HG03135 (cell line): ENCODE results near the gene RANGRF.

Experiments
- ATAC-seq: cut with Tn5 transposase; IDR thresholded peaks from one replicate; pipeline ENCODE4 v1.9.1; 2021; ENCODE audit warnings: mild to moderate bottlenecking, moderate library complexity; ENCODE audit not compliant: unreplicated experiment

RANGRF gene

GRCh38 chr17:8273884-8274444 lies 14.5 kb upstream of the RANGRF start:
- no peak for ATAC-seq

- ATAC-seq, result no peak
Measured at GRCh38 chr17:8274816-8275215, 13.7 kb upstream of the RANGRF start.

- no peak for ATAC-seq
Measured at GRCh38 chr17:8275421-8276290, 12.8 kb upstream of the RANGRF start.

GRCh38 chr17:8277317-8277716 lies 11.2 kb upstream of the RANGRF start:
- ATAC-seq, result no peak

GRCh38 chr17:8282345-8282744 lies 6.1 kb upstream of the RANGRF start:
- no peak for ATAC-seq

GRCh38 chr17:8283356-8283755 lies 5.1 kb upstream of the RANGRF start:
- ATAC-seq, result no peak

- no peak for ATAC-seq
Measured at GRCh38 chr17:8284126-8284525, 4.3 kb upstream of the RANGRF start.

- no peak for ATAC-seq
Measured at GRCh38 chr17:8285270-8286181, 2.9 kb upstream of the RANGRF start.

GRCh38 chr17:8287651-8288335 lies 677 bp upstream of the RANGRF start:
- no peak for ATAC-seq

GRCh38 chr17:8289103-8289397 lies 580 bp downstream of the RANGRF start:
- ATAC-seq, result no peak

DNA sequence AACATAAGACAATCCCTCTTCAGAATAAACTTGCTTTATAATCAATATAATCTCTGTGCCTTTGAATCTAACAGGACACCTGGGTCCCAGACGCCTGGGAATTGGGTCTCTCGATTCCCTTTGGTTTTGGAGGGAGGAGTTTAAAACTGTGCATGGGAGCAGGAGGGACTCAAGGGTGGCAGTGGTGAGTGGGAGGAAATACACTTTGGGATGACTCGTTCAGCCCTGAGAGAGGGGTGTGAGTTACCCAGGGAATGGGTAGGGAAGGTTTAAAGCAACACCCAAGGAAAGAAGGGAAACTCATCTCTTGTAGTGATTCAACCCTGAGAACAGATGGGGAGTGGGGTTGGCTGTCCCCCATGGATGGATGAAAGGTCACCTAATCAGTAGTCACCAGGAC lies 1.6 kb downstream of the RANGRF start:
- no peak for ATAC-seq

- ATAC-seq, result no peak
Measured at GRCh38 chr17:8292639-8293395, 4.3 kb downstream of the RANGRF start.

- no peak for ATAC-seq
Measured at GRCh38 chr17:8294361-8294760, 5.9 kb downstream of the RANGRF start.

DNA sequence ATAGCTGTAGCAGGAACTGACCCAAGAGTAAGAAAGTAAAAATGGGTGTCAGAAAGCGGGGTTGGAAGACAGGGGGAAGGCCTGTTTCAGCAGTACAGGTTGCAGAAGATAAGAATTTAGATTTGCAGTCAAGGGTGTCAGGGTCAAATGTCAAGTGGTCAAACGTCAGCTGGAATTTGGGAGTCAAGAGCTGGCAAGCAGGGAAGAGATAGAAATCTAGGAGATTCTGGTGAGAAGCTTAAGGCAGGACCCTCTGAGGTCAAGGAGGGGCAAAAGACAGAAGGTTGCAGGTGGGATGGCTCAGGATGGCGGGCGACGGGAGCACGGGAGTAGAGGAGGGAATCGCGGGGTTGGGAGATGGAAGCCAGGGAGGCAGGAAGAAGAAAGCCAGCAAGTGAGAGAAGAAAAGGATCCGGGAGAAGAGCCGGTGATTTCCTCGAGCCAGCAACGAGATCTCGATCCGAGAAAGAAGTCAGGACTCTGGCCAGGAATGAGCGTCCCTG lies 6.4 kb downstream of the RANGRF start:
- no peak for ATAC-seq

GRCh38 chr17:8300226-8300625 lies 11.8 kb downstream of the RANGRF start:
- no peak for ATAC-seq

GRCh38 chr17:8300627-8301242 lies 12.3 kb downstream of the RANGRF start:
- ATAC-seq, result no peak

DNA sequence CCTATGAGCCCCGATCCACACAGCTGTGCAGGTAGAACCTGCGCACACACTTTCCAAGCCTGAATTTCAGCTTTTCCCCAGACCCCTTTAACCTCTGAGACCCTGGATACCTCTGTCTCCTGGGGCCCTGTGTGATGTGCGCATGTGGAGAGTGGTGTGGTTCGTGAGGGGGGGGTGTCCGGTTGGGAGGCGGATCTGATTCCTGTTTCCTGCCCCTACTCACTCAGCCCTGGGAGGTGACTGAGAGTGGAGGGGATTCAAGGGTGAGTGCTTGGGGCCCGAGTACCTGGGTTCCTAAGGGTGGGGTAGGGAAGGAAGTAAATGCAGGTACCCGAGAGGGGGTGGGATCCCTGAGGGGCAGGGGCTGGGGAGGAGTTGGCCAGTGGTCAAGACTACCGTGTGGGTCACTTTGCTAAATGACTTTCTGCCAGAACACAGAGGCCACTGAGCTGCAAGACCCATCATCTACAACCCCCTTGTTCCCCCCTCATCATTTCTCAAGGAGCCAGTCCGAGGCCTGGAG lies 22.2 kb downstream of the RANGRF start:
- ATAC-seq, result no peak

DNA sequence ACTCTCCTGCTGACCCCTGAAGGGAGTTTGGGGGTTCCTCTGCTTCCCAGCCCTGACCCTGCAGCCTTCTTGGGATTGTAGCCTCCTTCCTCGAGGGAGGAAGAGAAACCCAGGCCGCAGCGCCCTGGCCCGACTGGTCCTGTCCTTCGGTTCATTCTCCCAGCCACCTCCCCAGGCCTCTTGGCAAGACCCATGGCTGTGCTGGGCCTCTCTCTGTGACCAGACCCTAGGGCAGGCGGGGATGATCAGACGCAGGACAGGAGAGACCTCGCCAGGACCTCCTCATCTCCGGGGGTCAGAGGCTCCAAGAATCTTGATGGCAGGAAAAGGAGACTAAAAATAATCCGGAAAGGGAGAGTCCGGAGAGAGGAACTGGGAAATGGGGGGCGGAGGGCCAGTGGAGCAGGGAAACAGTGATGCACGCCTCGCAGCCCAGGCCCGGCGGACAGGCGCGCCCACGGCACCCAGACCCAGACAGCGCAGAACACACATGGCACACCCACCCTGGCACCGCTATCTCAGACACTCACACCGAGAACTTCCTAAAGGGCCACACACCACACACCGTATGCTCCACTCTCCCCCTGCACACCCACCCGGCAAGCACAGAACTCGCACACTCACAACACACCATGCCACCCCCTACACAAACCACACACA lies 22.8 kb downstream of the RANGRF start:
- no peak for ATAC-seq

DNA sequence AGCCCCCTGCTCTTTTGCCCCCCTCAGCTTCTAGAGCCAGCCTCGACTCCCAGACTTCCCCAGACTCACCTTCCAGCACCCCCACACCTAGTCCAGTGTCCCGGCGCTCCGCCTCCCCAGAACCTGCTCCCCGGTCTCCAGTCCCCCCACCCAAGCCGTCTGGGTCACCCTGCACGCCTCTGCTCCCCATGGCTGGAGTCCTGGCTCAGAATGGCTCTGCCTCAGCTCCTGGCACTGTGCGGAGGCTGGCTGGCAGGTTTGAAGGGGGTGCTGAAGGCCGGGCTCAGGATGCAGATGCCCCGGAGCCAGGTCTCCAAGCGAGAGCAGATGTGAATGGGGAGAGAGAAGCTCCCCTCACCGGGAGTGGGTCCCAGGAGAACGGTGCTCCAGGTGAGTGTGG lies 23.8 kb downstream of the RANGRF start:
- no peak for ATAC-seq
